HEK293 (cell line): Measurements from ENCODE around the gene MDGA2.

Experiments
- CTCF ChIA-PET: fragments of 350-600 bp; formaldehyde crosslinking; extraction: SDS; loops from one replicate; lab custom pipeline; 2021; ENCODE audit warnings: antibody characterized with exemption; lab: Yijun Ruan, JAX
- POLR2A ChIA-PET: fragments of 300-600 bp; formaldehyde crosslinking; extraction: SDS; loops from one replicate; lab custom pipeline; 2020; ENCODE audit warnings: antibody characterized with exemption, inconsistent platforms; lab: Yijun Ruan, JAX
- H3K27ac ChIP-seq: fragments of 200-500 bp; sonication (Bioruptor generic); 2 replicates; pipeline ENCODE4 v1.5.1; 2014; ENCODE audit warnings: low read depth, low read length, control low read depth, inconsistent platforms; ENCODE audit errors: extremely low read depth
- H3K36me3 ChIP-seq, 2 experiments: fragments of 200-500 bp in 1 of 2; sonication (Bioruptor generic) in 1 of 2; 1 replicate in 1 of 2; 2 replicates in 1 of 2; pipeline ENCODE4 v1.5.1; 2014 to 2017; ENCODE audit warnings: inconsistent platforms in 2 of 2, low read length in 2 of 2; ENCODE audit not compliant: control insufficient read depth in 2 of 2, insufficient read depth in 1 of 2
- H3K4me1 ChIP-seq: fragments of 200-500 bp; sonication (Bioruptor generic); 2 replicates; pipeline ENCODE4 v1.5.1; 2014; ENCODE audit warnings: mild to moderate bottlenecking, low read length, inconsistent platforms; ENCODE audit not compliant: control insufficient read depth, insufficient read depth
- H3K4me3 ChIP-seq: 2 replicates; pipeline ENCODE4 v1.5.1; 2011; ENCODE audit warnings: low read depth, mild to moderate bottlenecking, control low read depth, low read length, moderate library complexity
- H3K9me3 ChIP-seq: fragments of 200-500 bp; sonication (Bioruptor generic); 2 replicates; pipeline ENCODE4 v1.5.1; 2014; ENCODE audit warnings: low read depth, low read length, inconsistent platforms; ENCODE audit not compliant: control insufficient read depth, insufficient read depth
- GLIS2 ChIP-seq: fragments of 450-650 bp; formaldehyde crosslinking; IDR thresholded peaks from 2 replicates; pipeline ENCODE4 v1.5.1; 2016; ENCODE audit warnings: missing biosample characterization, missing genetic modification characterization
- KLF16 ChIP-seq: fragments of 450-650 bp; formaldehyde crosslinking; IDR thresholded peaks from 2 replicates; pipeline ENCODE4 v1.5.1; 2017; ENCODE audit warnings: missing biosample characterization, missing genetic modification characterization
- MZF1 ChIP-seq: fragments of 450-650 bp; formaldehyde crosslinking; IDR thresholded peaks from 2 replicates; pipeline ENCODE4 v1.5.1; 2017; ENCODE audit warnings: missing biosample characterization, missing genetic modification characterization, borderline replicate concordance
- OSR2 ChIP-seq: fragments of 450-650 bp; formaldehyde crosslinking; IDR thresholded peaks from 2 replicates; pipeline ENCODE4 v1.5.1; 2016; ENCODE audit warnings: missing biosample characterization, missing genetic modification characterization
- SCRT2 ChIP-seq: fragments of 450-650 bp; formaldehyde crosslinking; IDR thresholded peaks from 2 replicates; pipeline ENCODE4 v1.5.1; 2016; ENCODE audit warnings: missing biosample characterization, missing genetic modification characterization
- ZBTB20 ChIP-seq: fragments of 450-650 bp; formaldehyde crosslinking; IDR thresholded peaks from 2 replicates; pipeline ENCODE4 v1.5.1; 2016; ENCODE audit warnings: missing biosample characterization, missing genetic modification characterization
- ZNF132 ChIP-seq: fragments of 450-650 bp; formaldehyde crosslinking; IDR thresholded peaks from 2 replicates; pipeline ENCODE4 v1.5.1; 2017; ENCODE audit warnings: missing biosample characterization, missing genetic modification characterization, borderline replicate concordance
- ZNF138 ChIP-seq: fragments of 450-650 bp; formaldehyde crosslinking; IDR thresholded peaks from 2 replicates; pipeline ENCODE4 v1.5.1; 2016; ENCODE audit warnings: missing biosample characterization, missing genetic modification characterization, borderline replicate concordance
- ZNF16 ChIP-seq: fragments of 450-650 bp; formaldehyde crosslinking; IDR thresholded peaks from 2 replicates; pipeline ENCODE4 v1.5.1; 2016; ENCODE audit warnings: low read depth, missing biosample characterization, missing genetic modification characterization
- ZNF184 ChIP-seq: fragments of 450-650 bp; IDR thresholded peaks from 2 replicates; pipeline ENCODE4 v1.5.1; 2018; ENCODE audit warnings: missing biosample characterization, mild to moderate bottlenecking, missing genetic modification characterization
- ZNF302 ChIP-seq: fragments of 450-650 bp; formaldehyde crosslinking; IDR thresholded peaks from 2 replicates; pipeline ENCODE4 v1.5.1; 2016; ENCODE audit warnings: missing biosample characterization, missing genetic modification characterization, low read depth
- ZNF473 ChIP-seq: fragments of 450-650 bp; formaldehyde crosslinking; IDR thresholded peaks from 2 replicates; pipeline ENCODE4 v1.5.1; 2017; ENCODE audit warnings: missing biosample characterization, missing genetic modification characterization
- ZNF621 ChIP-seq: fragments of 450-650 bp; formaldehyde crosslinking; IDR thresholded peaks from 2 replicates; pipeline ENCODE4 v1.5.1; 2017; ENCODE audit warnings: missing biosample characterization, missing genetic modification characterization
- ZNF623 ChIP-seq: fragments of 450-650 bp; formaldehyde crosslinking; IDR thresholded peaks from 2 replicates; pipeline ENCODE4 v1.5.1; 2016; ENCODE audit warnings: missing biosample characterization, missing genetic modification characterization
- ZNF624 ChIP-seq: fragments of 450-650 bp; formaldehyde crosslinking; IDR thresholded peaks from 2 replicates; pipeline ENCODE4 v1.5.1; 2017; ENCODE audit warnings: missing biosample characterization, missing genetic modification characterization
- ZNF677 ChIP-seq: fragments of 450-650 bp; IDR thresholded peaks from 2 replicates; pipeline ENCODE4 v1.5.0; 2018; ENCODE audit warnings: missing biosample characterization, mild to moderate bottlenecking, missing genetic modification characterization, moderate library complexity
- TF ChIP-seq, protein P1 (sequence below): fragments of 450-650 bp; formaldehyde crosslinking; conservative IDR thresholded peaks from 2 replicates; pipeline ENCODE4 v1.5.1; 2016; ENCODE audit warnings: low read depth, missing biosample characterization, missing genetic modification characterization
- TF ChIP-seq, protein P2 (sequence below): fragments of 450-650 bp; formaldehyde crosslinking; IDR thresholded peaks from 2 replicates; pipeline ENCODE4; 2016; ENCODE audit warnings: missing biosample characterization, missing genetic modification characterization
- TF ChIP-seq, protein P3 (sequence below): fragments of 450-650 bp; formaldehyde crosslinking; IDR thresholded peaks from 2 replicates; pipeline ENCODE4 v1.5.1; 2016; ENCODE audit warnings: missing biosample characterization, missing genetic modification characterization, borderline replicate concordance
- TF ChIP-seq, protein P4 (sequence below): sonication (generic); formaldehyde crosslinking; IDR thresholded peaks from 2 replicates; pipeline ENCODE4 v1.8.1; 2022; ENCODE audit warnings: mild to moderate bottlenecking, moderate library complexity, missing genetic modification reagents
- TF ChIP-seq, protein P5 (sequence below): fragments of 450-650 bp; formaldehyde crosslinking; IDR thresholded peaks from 2 replicates; pipeline ENCODE4 v1.5.1; 2016; ENCODE audit warnings: missing biosample characterization, missing genetic modification characterization
- TF ChIP-seq, protein P6 (sequence below): fragments of 450-650 bp; formaldehyde crosslinking; IDR thresholded peaks from 2 replicates; pipeline ENCODE4 v1.5.1; 2016; ENCODE audit warnings: missing biosample characterization, missing genetic modification characterization
- TF ChIP-seq, protein P7 (sequence below): fragments of 450-650 bp; formaldehyde crosslinking; IDR thresholded peaks from 2 replicates; pipeline ENCODE4 v1.5.1; 2016; ENCODE audit warnings: missing biosample characterization, missing genetic modification characterization

The MDGA2 gene

DNA sequence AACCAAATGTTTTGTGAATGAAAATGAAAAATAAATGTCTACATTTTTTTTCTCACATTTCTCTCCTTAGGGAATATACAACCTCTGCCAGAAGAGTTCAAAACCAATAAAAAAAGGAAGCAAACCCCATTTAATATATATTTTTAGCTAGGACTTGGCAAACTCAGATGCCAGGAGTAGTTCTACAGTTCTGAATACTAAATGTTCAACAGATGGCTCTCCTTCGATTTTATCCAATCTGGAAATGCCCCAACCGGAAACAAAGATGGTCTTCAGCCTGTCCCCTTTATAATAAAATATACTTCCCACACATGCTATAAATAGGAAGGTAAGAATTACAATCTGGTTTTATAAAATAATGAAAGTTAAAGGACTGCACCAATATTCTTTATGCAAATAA, 330.4 kb downstream of the MDGA2 start:
- Histone ChIP-seq H3K9me3 (no peaks in the 10 kb centered on the region), H3K4me3 (no peak overlapping the region), H3K27ac (no peak overlapping the region), H3K4me1 (no peaks in the 10 kb centered on the region), H3K36me3 (no peaks in the 10 kb centered on the region)
- TF ChIP-seq ZNF677 (no peak), ZNF621 (tag by site-specific recombination) (no peak), ZBTB20 (no peak), KLF16 (no peak), ZNF138 (tag by site-specific recombination) (no peak), ZNF184 (tag by site-specific recombination) (no peak), ZNF623 (tag by site-specific recombination) (no peak), ZNF302 (tag by site-specific recombination) (no peak), MZF1 (tag by site-specific recombination) (no peak)
- TF ChIP-seq, protein P1, sequence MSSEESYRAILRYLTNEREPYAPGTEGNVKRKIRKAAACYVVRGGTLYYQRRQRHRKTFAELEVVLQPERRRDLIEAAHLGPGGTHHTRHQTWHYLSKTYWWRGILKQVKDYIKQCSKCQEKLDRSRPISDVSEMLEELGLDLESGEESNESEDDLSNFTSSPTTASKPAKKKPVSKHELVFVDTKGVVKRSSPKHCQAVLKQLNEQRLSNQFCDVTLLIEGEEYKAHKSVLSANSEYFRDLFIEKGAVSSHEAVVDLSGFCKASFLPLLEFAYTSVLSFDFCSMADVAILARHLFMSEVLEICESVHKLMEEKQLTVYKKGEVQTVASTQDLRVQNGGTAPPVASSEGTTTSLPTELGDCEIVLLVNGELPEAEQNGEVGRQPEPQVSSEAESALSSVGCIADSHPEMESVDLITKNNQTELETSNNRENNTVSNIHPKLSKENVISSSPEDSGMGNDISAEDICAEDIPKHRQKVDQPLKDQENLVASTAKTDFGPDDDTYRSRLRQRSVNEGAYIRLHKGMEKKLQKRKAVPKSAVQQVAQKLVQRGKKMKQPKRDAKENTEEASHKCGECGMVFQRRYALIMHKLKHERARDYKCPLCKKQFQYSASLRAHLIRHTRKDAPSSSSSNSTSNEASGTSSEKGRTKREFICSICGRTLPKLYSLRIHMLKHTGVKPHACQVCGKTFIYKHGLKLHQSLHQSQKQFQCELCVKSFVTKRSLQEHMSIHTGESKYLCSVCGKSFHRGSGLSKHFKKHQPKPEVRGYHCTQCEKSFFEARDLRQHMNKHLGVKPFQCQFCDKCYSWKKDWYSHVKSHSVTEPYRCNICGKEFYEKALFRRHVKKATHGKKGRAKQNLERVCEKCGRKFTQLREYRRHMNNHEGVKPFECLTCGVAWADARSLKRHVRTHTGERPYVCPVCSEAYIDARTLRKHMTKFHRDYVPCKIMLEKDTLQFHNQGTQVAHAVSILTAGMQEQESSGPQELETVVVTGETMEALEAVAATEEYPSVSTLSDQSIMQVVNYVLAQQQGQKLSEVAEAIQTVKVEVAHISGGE (tag by site-specific recombination) = no peak
- TF ChIP-seq, protein P2, sequence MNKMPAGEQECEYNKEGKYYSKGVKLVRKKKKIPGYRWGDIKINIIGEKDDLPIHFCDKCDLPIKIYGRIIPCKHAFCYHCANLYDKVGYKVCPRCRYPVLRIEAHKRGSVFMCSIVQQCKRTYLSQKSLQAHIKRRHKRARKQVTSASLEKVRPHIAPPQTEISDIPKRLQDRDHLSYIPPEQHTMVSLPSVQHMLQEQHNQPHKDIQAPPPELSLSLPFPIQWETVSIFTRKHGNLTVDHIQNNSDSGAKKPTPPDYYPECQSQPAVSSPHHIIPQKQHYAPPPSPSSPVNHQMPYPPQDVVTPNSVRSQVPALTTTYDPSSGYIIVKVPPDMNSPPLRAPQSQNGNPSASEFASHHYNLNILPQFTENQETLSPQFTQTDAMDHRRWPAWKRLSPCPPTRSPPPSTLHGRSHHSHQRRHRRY (tag by site-specific recombination) = no peak
- TF ChIP-seq, protein P3, sequence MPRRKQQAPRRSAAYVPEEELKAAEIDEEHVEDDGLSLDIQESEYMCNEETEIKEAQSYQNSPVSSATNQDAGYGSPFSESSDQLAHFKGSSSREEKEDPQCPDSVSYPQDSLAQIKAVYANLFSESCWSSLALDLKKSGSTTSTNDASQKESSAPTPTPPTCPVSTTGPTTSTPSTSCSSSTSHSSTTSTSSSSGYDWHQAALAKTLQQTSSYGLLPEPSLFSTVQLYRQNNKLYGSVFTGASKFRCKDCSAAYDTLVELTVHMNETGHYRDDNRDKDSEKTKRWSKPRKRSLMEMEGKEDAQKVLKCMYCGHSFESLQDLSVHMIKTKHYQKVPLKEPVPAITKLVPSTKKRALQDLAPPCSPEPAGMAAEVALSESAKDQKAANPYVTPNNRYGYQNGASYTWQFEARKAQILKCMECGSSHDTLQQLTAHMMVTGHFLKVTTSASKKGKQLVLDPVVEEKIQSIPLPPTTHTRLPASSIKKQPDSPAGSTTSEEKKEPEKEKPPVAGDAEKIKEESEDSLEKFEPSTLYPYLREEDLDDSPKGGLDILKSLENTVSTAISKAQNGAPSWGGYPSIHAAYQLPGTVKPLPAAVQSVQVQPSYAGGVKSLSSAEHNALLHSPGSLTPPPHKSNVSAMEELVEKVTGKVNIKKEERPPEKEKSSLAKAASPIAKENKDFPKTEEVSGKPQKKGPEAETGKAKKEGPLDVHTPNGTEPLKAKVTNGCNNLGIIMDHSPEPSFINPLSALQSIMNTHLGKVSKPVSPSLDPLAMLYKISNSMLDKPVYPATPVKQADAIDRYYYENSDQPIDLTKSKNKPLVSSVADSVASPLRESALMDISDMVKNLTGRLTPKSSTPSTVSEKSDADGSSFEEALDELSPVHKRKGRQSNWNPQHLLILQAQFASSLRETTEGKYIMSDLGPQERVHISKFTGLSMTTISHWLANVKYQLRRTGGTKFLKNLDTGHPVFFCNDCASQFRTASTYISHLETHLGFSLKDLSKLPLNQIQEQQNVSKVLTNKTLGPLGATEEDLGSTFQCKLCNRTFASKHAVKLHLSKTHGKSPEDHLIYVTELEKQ (tag by site-specific recombination) = no peak
- ChIA-PET CTCF (interaction anchor here (1.0 kb wide), 1 partner anchor 9 kb away, joined by 3 read pairs; no protein-coding TSS in a partner anchor), POLR2A (no interaction called here)

DNA sequence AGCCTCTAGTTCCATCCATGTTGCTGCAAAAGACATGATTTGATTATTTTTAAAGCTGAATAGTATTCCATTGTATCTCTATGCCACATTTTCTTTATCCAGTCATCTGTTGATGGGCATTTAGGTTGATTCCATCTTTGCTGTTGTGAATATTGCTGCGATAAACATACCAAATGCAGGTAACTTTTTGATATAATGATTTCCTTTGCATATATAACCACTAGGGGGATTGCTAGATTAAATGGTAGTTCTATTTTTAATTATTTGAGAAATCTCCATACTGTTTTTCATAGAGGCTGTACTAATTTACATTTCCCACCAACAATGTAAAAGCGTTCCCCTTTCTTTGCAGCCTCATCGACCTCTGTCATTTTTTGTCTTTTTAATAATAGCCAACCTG, 342.5 kb downstream of the MDGA2 start:
- no peaks in the 10 kb centered on the region for H3K9me3 ChIP-seq
- H3K4me1 ChIP-seq = no peaks in the 10 kb centered on the region
- TF ChIP-seq, protein P4, sequence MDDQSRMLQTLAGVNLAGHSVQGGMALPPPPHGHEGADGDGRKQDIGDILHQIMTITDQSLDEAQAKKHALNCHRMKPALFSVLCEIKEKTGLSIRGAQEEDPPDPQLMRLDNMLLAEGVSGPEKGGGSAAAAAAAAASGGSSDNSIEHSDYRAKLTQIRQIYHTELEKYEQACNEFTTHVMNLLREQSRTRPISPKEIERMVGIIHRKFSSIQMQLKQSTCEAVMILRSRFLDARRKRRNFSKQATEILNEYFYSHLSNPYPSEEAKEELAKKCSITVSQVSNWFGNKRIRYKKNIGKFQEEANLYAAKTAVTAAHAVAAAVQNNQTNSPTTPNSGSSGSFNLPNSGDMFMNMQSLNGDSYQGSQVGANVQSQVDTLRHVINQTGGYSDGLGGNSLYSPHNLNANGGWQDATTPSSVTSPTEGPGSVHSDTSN (CRISPR knock-in tag) = no peak
- TF ChIP-seq, protein P5, sequence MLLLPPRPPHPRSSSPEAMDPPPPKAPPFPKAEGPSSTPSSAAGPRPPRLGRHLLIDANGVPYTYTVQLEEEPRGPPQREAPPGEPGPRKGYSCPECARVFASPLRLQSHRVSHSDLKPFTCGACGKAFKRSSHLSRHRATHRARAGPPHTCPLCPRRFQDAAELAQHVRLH (tag by site-specific recombination) = no peak
- TF ChIP-seq ZNF132 (tag by site-specific recombination) (no peak), ZNF624 (tag by site-specific recombination) (no peak), OSR2 (tag by site-specific recombination) (no peak), GLIS2 (tag by site-specific recombination) (no peak), SCRT2 (tag by site-specific recombination) (no peak), KLF16 (no peak), ZNF473 (tag by site-specific recombination) (no peak), ZNF16 (tag by site-specific recombination) (no peak)
- TF ChIP-seq, protein P6, sequence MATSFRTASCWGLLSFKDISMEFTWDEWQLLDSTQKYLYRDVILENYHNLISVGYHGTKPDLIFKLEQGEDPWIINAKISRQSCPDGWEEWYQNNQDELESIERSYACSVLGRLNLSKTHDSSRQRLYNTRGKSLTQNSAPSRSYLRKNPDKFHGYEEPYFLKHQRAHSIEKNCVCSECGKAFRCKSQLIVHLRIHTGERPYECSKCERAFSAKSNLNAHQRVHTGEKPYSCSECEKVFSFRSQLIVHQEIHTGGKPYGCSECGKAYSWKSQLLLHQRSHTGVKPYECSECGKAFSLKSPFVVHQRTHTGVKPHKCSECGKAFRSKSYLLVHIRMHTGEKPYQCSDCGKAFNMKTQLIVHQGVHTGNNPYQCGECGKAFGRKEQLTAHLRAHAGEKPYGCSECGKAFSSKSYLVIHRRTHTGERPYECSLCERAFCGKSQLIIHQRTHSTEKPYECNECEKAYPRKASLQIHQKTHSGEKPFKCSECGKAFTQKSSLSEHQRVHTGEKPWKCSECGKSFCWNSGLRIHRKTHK (tag by site-specific recombination) = no peak
- TF ChIP-seq, protein P7, sequence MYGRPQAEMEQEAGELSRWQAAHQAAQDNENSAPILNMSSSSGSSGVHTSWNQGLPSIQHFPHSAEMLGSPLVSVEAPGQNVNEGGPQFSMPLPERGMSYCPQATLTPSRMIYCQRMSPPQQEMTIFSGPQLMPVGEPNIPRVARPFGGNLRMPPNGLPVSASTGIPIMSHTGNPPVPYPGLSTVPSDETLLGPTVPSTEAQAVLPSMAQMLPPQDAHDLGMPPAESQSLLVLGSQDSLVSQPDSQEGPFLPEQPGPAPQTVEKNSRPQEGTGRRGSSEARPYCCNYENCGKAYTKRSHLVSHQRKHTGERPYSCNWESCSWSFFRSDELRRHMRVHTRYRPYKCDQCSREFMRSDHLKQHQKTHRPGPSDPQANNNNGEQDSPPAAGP = no peak

More for the DNA sequence above, 342.5 kb downstream of the MDGA2 start:
- POLR2A ChIA-PET = no interaction called here
- CTCF ChIA-PET = no interaction called here
- H3K4me3 ChIP-seq = no peak overlapping the region
- no peak overlapping the region for H3K27ac ChIP-seq
- no peaks in the 10 kb centered on the region for H3K36me3 ChIP-seq
